GM12878 (cell line): Measurements from ENCODE around the gene S1PR2. TPM values are rescaled to one million over a fixed set of nuclear protein-coding genes. Genes with fewer than 3 reads are reported as not detected.
A peak's percentile ranks its signal among the peaks of the same experiment; 100 is the strongest.

Source experiments
- CBX5 ChIP-seq: sonication (generic); IDR thresholded peaks from 2 replicates; pipeline ENCODE4 v1.6.1; 2016; ENCODE audit warnings: low read depth, moderate library complexity, mild to moderate bottlenecking, inconsistent platforms
- CHD2 ChIP-seq: IDR thresholded peaks from 2 replicates; pipeline ENCODE4 v1.6.1; 2011; ENCODE audit warnings: low read depth, low read length, improper control_type of control experiment, borderline replicate concordance
- FOXK2 ChIP-seq: fragments of 450-650 bp; IDR thresholded peaks from 2 replicates; pipeline ENCODE4 v1.6.1; 2017; ENCODE audit warnings: mild to moderate bottlenecking, moderate library complexity
- HDAC2 ChIP-seq: fragments of 200-600 bp; sonication (generic); IDR thresholded peaks from 2 replicates; pipeline ENCODE4 v1.6.1; 2017
- HSF1 ChIP-seq: fragments of 150-350 bp; IDR thresholded peaks from 2 replicates; pipeline ENCODE4 v1.6.1; 2014; ENCODE audit warnings: mild to moderate bottlenecking, low read depth, low read length
- POLR2AphosphoS5 ChIP-seq: IDR thresholded peaks from 2 replicates; pipeline ENCODE4 v1.6.1; 2011; ENCODE audit warnings: mild to moderate bottlenecking, low read length, inconsistent platforms
- PRDM15 ChIP-seq: fragments of 450-650 bp; formaldehyde crosslinking; IDR thresholded peaks from 2 replicates; pipeline ENCODE4 v1.4.0; 2020; ENCODE audit warnings: mild to moderate bottlenecking, moderate library complexity
- SMC3 ChIP-seq: IDR thresholded peaks from 2 replicates; pipeline ENCODE4 v1.6.1; 2011; ENCODE audit warnings: low read length, improper control_type of control experiment, borderline replicate concordance
- USF1 ChIP-seq: IDR thresholded peaks from 2 replicates; pipeline ENCODE4 v1.6.1; 2011; ENCODE audit warnings: borderline replicate concordance, low read depth, mild to moderate bottlenecking, moderate library complexity, mixed read lengths, low read length; ENCODE audit not compliant: insufficient read depth; ENCODE audit errors: extremely low read length
- USF2 ChIP-seq: IDR thresholded peaks from 2 replicates; pipeline ENCODE4 v1.6.1; 2011; ENCODE audit warnings: low read depth, low read length, improper control_type of control experiment, borderline replicate concordance
- ZBTB11 ChIP-seq: fragments of 450-650 bp; formaldehyde crosslinking; IDR thresholded peaks from 2 replicates; pipeline ENCODE4 v1.5.0; 2022; ENCODE audit warnings: mild to moderate bottlenecking, missing genetic modification characterization
- polyA plus RNA-seq, 11 experiments: library from polyadenylated mRNA; depleted of rRNA in 4 of 11; unstranded in 6 of 11; stranded (reverse) in 5 of 11; fragments of >200 nt; fragmentation: Nextera tagmentation in 4 of 11; fragmentation: Illumina TruSeq in 1 of 11; extraction: Ambion mirVana in 4 of 11; extraction: Trizol in 1 of 11; gene quantifications; 1 replicate in 1 of 11; 2 replicates in 10 of 11; pipeline versions ENCODE4 v1.2.1 to v1.2.3, GENCODE V29; 2011 to 2016; ENCODE audit warnings: inconsistent platforms in 2 of 11, missing spikeins in 2 of 11, low read depth in 1 of 11
- total RNA-seq, 4 experiments: library from RNA; depleted of rRNA in 3 of 4; stranded (reverse); fragments of >200 nt in 3 of 4; fragmentation: Illumina TruSeq in 1 of 4; extraction: Trizol in 1 of 4; gene quantifications; 2 replicates each; pipeline versions ENCODE4 v1.2.1 to v1.2.3, GENCODE V29; 2013 to 2021

Gene S1PR2
- total and polyA plus RNA-seq, 10 of the 15 experiments (the other 5 are each of a cell fraction or from before 2014, with no cell fraction given): 4.9 to 26.8 (median 11.6) TPM

- TF ChIP-seq HSF1: no peak
- no peak for TF ChIP-seq CHD2
- no peak for TF ChIP-seq HDAC2
- no peak for TF ChIP-seq SMC3
- no peak for TF ChIP-seq USF1
- TF ChIP-seq USF2: no peak
- TF ChIP-seq ZBTB11 (CRISPR knock-in tag): no peak
- TF ChIP-seq POLR2AphosphoS5: peak; percentile 58; the same call in 1 of the 2 replicates
- no peak for TF ChIP-seq CBX5
- TF ChIP-seq FOXK2: no peak
- no peak for TF ChIP-seq PRDM15 (CRISPR knock-in tag)
These were observed 48.8 kb upstream of the S1PR2 start (continued) for GRCh38 chr19:10279737-10280442.
